GM20000 (cell line): Measurements from ENCODE around the gene RAB3D.
A peak's percentile ranks its signal among the peaks of the same experiment; 100 is the strongest.

ENCODE experiments used
- DNase-seq: peaks from one replicate; pipeline ENCODE4 v3.0.0; 2012; ENCODE audit warnings: low spot score
- TF ChIP-seq, protein P1 (sequence below): IDR thresholded peaks from 2 replicates; pipeline ENCODE4 v1.5.1; 2012; ENCODE audit warnings: mild to moderate bottlenecking, control low read depth; ENCODE audit errors: extremely low read depth, missing control alignments

Gene RAB3D, protein sequence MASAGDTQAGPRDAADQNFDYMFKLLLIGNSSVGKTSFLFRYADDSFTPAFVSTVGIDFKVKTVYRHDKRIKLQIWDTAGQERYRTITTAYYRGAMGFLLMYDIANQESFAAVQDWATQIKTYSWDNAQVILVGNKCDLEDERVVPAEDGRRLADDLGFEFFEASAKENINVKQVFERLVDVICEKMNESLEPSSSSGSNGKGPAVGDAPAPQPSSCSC

DNA sequence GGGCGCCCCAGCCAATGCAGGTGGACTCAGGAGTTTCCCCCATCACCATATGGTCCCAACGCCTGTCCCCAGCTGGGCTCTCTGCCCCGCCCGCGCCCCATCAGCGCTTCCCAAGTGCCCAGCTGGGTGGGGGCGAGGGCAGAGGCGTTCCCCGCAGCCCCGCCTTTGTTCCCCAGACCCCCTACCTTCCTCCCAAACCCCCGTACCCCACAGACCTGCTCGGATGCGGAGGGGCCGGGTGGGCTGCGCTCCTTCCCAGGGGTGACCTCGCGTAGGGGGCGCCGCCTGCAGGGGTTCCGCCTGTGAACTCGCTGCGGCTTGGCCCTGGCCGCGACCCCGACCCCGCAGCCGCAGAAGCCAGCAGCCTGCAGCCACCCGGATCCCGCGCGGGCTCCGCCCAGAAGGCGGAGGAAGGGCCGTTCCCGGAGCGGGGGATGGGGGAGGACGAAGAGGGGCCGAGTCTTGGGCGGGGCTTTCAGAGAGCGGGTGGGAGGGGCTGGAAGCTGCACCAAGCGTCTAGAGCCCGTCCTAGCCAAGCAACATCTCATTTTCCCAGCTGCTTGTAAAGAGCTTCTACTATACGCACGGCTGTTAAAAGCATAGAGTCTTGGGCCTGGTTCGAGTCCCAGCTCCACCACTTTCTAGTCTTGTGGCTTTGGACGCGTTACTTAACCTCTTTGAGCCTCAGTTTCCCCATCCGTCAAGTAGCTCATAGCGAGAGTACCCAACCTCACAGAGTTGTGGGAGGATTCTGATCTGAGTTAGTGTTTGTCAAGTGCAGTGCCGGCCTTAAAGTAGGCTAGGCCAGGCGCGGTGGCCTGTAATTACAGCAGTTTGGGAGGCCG, at the start of gene RAB3D:
Gene RAB3D, minus strand, starts transcription at position 404 of the 845 bp plus-strand sequence. CDS start 2,258 bp downstream, outside the sequence.
- TF ChIP-seq, protein P1, sequence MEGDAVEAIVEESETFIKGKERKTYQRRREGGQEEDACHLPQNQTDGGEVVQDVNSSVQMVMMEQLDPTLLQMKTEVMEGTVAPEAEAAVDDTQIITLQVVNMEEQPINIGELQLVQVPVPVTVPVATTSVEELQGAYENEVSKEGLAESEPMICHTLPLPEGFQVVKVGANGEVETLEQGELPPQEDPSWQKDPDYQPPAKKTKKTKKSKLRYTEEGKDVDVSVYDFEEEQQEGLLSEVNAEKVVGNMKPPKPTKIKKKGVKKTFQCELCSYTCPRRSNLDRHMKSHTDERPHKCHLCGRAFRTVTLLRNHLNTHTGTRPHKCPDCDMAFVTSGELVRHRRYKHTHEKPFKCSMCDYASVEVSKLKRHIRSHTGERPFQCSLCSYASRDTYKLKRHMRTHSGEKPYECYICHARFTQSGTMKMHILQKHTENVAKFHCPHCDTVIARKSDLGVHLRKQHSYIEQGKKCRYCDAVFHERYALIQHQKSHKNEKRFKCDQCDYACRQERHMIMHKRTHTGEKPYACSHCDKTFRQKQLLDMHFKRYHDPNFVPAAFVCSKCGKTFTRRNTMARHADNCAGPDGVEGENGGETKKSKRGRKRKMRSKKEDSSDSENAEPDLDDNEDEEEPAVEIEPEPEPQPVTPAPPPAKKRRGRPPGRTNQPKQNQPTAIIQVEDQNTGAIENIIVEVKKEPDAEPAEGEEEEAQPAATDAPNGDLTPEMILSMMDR: no peak
- DNase-seq: peak; percentile 97

DNA sequence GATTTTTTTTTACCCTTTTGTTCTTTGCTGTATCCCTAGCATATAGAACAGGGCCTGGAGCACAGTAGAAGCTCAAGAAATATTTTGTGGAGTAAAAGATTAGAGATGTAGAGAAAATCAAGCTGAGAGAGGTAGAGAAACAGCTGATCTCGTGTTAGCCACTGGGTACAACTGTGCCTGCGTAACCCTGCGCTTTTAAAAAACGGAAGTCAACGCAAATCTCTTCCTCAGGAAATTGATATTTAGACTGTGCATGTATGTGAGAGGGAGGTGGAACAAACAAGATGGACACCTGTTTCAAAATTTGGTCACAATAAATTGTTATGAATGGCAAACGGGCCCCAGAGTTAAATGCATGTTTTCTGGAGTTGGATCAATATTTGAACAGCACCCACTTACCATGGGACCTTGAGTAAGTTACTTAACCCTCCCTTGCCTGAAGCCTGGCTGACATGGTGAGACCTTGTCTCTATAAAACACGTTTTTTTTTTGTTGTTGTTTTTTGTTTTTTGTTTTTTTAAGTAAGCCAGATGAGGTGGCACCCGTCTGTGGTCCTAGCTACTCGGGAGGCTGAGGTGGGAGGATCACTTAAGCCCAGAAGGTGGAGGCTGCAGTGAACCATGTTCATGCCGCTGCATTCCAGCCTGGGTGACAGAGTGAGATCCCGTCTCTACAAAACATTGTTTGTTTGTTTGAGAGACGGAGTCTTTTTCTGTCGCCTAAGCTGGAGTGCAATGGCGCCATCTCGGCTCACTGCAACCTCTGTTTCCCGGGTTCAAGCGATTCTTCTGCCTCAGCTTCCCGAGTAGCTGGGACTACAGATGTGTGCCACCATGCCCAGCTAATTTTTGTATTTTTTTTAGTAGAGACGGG, 47.9 kb upstream of the RAB3D start:
- peak; percentile 13 for DNase-seq
- TF ChIP-seq, protein P1: no peak

DNA sequence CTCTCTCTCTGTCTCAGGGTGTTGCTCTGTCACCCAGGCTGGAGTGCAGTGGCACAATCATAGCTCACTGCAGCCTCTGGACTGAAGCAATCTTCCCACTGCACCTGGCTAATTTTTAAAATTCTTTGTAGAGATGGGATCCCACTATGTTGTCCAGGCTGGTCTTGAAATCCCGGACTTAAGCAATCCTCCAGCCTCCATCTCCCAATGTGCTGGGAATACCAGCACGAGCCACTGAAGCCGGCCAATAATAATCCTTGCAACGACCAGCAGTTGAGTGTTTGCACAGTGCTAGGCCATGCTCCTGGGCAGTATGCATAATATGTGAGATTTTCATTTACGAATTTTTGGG, 45.3 kb upstream of the RAB3D start:
- TF ChIP-seq, protein P1: no peak
- no peak for DNase-seq

DNA sequence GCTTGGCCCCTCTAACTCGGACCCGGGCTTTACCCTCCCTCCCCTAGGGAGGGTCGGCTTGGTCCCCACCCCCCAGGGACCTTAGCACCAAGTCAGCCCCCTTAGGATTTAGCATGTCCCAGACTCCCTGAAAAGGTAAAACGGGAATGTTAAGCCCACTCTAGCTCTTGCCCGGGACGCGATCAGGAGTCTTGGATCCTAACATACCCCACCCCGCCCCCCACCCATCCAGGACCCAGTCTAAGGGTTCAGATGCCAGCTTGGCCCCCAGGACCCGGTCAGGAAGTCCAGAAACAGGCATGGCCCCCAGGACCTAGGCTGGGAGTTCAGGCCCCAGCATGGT, 44.2 kb upstream of the RAB3D start:
- peak; percentile 5 for DNase-seq
- TF ChIP-seq, protein P1: no peak

DNA sequence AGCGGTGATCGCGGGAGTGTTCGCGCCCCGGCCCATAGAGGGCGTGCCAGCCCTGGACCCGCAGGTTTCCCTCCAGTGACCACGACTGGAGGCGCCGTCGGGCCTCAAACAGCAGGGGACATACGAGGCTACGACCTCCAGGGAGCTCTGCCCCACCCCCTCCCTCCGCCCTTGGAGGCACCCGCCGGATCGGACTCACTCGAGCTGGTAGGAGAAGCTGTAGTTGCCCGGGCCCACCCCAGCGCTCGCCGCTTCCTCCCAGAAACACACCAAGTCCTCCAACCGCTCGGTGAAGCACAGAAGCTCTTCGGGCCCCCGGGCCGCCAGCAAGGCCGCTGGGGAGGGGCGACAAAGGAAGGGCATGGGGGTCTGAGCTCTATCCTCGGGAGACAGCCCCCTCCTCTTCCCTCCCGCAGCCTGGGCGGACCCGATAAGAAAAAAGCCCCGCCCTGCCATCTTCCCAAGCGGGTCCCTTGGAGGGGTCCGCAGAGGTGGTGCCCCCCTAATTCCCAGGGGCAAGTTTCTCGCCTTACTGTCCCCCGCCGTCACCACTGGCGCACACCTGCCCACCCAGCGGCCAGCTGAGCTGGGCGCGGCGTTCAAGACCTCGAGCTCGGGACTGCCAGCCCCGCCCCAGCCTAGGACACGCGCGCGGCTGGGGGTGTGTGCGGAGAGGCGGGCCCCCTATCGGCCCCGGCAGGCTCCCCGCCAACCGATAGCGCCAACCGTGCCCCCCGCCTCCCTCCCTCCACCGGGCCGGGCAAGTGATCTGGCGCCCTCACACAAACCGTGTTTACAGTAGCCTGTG, 43.6 kb upstream of the RAB3D start:
- TF ChIP-seq, protein P1: peak; percentile 51
- peak; percentile 77 for DNase-seq

DNA sequence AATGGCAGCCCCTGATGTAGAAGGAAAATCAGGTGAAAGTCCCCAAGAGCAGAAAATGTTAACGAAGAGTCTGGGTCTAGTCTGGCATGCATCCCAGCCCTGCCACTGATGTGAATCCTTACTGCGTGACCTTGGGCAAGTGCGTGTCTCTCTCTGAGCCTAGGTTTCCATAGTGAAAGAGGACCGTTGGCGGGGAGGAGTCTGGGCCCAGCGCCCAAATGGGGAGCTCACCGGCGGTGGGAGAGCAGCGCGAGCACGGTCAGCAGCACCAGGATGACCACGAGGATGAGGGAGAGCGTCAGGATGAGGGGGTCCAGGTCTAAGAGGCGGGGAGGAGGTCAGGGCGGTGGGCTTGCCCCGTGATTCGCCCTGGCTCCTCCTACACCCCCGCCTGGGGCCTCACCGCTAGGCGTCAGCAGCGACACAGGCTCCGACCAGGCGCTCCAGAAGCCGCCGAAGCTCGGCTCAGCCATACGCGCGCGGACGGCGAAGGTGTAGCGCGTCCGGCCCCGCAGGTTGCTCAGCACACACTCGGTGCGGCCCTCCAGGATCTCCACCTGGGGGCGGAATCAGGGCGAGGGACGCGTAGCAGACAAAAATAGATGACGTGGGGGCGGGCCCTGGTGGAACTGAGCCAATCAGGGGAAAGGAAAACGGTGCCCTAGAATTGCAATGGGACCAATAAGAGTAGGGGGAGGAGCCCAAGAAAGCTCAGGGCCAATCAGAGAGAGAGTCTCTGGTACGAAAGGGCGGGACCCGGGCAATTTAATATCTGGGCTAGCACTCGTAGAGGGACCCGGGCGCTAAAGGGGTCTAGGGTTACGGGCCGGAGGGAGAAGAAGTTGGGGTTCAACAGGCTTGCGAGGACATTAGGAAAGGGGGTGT, 41.4 kb upstream of the RAB3D start:
- TF ChIP-seq, protein P1: peak; percentile 52
- peak; percentile 98 for DNase-seq
